Gastroesophageal sphincter (tissue), 3 donors: ENCODE results near the gene EMP1.

Experiments used
- EP300 ChIP-seq: sonication (generic); formaldehyde crosslinking; IDR thresholded peaks from one replicate; pipeline ENCODE4 v1.6.1; 2017; ENCODE audit warnings: antibody characterized with exemption, mild to moderate bottlenecking
- POLR2A ChIP-seq, 2 donors: fragments of 450-650 bp; IDR thresholded peaks; one replicate each; pipeline ENCODE4 v1.6.1; 2017; ENCODE audit warnings: antibody characterized with exemption in 2 of 2, mild to moderate bottlenecking in 2 of 2, moderate library complexity in 1 of 2
- POLR2AphosphoS5 ChIP-seq: sonication (generic); formaldehyde crosslinking; IDR thresholded peaks from one replicate; pipeline ENCODE4 v1.6.1; 2017; ENCODE audit warnings: antibody characterized with exemption
- TF ChIP-seq, protein P1 (sequence below), 4 experiments: fragments of 200-600 bp in 2 of 4; fragments of 450-650 bp in 2 of 4; sonication (generic) in 1 of 4; IDR thresholded peaks; one replicate each; pipeline ENCODE4 v1.5.1; 2017 to 2019; ENCODE audit warnings: antibody characterized with exemption in 4 of 4, mild to moderate bottlenecking in 2 of 4, moderate library complexity in 2 of 4

DNA sequence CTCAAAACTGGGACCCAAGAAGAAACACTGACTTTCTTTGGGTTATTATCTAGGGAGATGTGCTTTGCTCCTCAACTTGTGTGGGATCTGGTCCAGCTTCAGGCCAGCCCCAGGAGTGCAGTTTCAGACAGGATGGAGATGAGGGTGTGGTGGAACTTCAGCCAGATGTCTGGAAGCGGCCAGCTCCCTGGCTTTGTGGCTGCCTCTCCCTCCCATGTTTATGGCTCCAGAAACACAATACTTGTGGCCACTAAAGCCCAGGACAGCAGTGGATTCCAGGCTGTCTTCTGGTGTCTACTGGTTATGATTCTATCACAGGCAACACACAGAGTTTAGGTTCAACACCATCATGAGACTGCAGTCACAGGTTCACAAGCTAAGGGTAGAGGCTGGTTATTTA is 44.2 kb upstream of the EMP1 start:
- TF ChIP-seq POLR2A (IDR thresholded peaks at IDR 0.05) (no peak), POLR2AphosphoS5 (no peak), EP300 (no peak)
- TF ChIP-seq, protein P1, sequence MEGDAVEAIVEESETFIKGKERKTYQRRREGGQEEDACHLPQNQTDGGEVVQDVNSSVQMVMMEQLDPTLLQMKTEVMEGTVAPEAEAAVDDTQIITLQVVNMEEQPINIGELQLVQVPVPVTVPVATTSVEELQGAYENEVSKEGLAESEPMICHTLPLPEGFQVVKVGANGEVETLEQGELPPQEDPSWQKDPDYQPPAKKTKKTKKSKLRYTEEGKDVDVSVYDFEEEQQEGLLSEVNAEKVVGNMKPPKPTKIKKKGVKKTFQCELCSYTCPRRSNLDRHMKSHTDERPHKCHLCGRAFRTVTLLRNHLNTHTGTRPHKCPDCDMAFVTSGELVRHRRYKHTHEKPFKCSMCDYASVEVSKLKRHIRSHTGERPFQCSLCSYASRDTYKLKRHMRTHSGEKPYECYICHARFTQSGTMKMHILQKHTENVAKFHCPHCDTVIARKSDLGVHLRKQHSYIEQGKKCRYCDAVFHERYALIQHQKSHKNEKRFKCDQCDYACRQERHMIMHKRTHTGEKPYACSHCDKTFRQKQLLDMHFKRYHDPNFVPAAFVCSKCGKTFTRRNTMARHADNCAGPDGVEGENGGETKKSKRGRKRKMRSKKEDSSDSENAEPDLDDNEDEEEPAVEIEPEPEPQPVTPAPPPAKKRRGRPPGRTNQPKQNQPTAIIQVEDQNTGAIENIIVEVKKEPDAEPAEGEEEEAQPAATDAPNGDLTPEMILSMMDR (IDR thresholded peaks at IDR 0.05), result no peak
